GM19438 (cell line): ENCODE data around the gene PLCB1.
A peak's percentile ranks its signal among the peaks of the same experiment; 100 is the strongest.

ENCODE experiments used
- ATAC-seq: cut with Tn5 transposase; IDR thresholded peaks from one replicate; pipeline ENCODE4 v1.9.1; 2021; ENCODE audit warnings: low read depth; ENCODE audit not compliant: unreplicated experiment

The PLCB1 gene

GRCh38 chr20:8128291-8129060 lies 3.6 kb upstream of the PLCB1 start:
- no peak for ATAC-seq

GRCh38 chr20:8129211-8129976 lies 2.7 kb upstream of the PLCB1 start:
- no peak for ATAC-seq

GRCh38 chr20:8130840-8131526 lies 1.1 kb upstream of the PLCB1 start:
- no peak for ATAC-seq

GRCh38 chr20:8132484-8133309 lies 631 bp downstream of the PLCB1 start:
- ATAC-seq = peak; percentile 24

- no peak for ATAC-seq
These were observed 1.3 kb downstream of the PLCB1 start for GRCh38 chr20:8133310-8133768.

- ATAC-seq = no peak
These were observed 1.9 kb downstream of the PLCB1 start for GRCh38 chr20:8133851-8134451.

GRCh38 chr20:8139899-8140298 lies 7.8 kb downstream of the PLCB1 start:
- ATAC-seq = no peak

- ATAC-seq = no peak
These were observed 11.4 kb downstream of the PLCB1 start for GRCh38 chr20:8143474-8143873.

GRCh38 chr20:8144282-8145245 lies 12.5 kb downstream of the PLCB1 start:
- no peak for ATAC-seq

GRCh38 chr20:8145246-8146168 lies 13.4 kb downstream of the PLCB1 start:
- no peak for ATAC-seq

- ATAC-seq = no peak
These were observed 15.4 kb downstream of the PLCB1 start for GRCh38 chr20:8147476-8147875.

GRCh38 chr20:8148501-8148900 lies 16.4 kb downstream of the PLCB1 start:
- ATAC-seq = no peak

GRCh38 chr20:8150591-8150990 lies 18.5 kb downstream of the PLCB1 start:
- no peak for ATAC-seq

- no peak for ATAC-seq
These were observed 19.3 kb downstream of the PLCB1 start for GRCh38 chr20:8151372-8151771.

GRCh38 chr20:8152183-8152582 lies 20.1 kb downstream of the PLCB1 start:
- ATAC-seq = no peak

GRCh38 chr20:8152847-8153246 lies 20.8 kb downstream of the PLCB1 start:
- ATAC-seq = no peak

GRCh38 chr20:8153281-8153908 lies 21.3 kb downstream of the PLCB1 start:
- ATAC-seq = peak; percentile 86
